GM23248 (cell line): Measurements from ENCODE around the gene PKNOX2. TPM values are rescaled to one million over a fixed set of nuclear protein-coding genes. Genes with fewer than 3 reads are reported as not detected.

Experiments used
- DNase-seq: peaks from one replicate; pipeline ENCODE4 v3.0.0-alpha.2; 2015
- H2AFZ ChIP-seq: fragments of 200-600 bp; sonication (generic); 2 replicates; pipeline ENCODE4 v1.6.1; 2016; ENCODE audit warnings: antibody characterized with exemption
- H3F3A ChIP-seq: fragments of 200-600 bp; sonication (generic); 2 replicates; pipeline ENCODE4 v1.6.1; 2016; ENCODE audit warnings: mild to moderate bottlenecking, antibody characterized with exemption, mixed run types; ENCODE audit not compliant: insufficient read depth
- H3K27ac ChIP-seq: fragments of 200-600 bp; sonication (generic); 2 replicates; pipeline ENCODE4 v1.5.1; 2016; ENCODE audit warnings: mild to moderate bottlenecking
- H3K27me3 ChIP-seq: fragments of 200-600 bp; sonication (generic); replicated peaks from 2 replicates; pipeline ENCODE4 v1.6.1; 2016; ENCODE audit warnings: mild to moderate bottlenecking; ENCODE audit not compliant: insufficient read depth
- H3K36me3 ChIP-seq: fragments of 200-600 bp; sonication (generic); 2 replicates; pipeline ENCODE4 v1.6.1; 2016; ENCODE audit warnings: low read depth, mild to moderate bottlenecking
- H3K4me1 ChIP-seq: fragments of 200-600 bp; sonication (generic); 2 replicates; pipeline ENCODE4 v1.6.1; 2016; ENCODE audit warnings: mild to moderate bottlenecking; ENCODE audit not compliant: insufficient read depth
- H3K4me2 ChIP-seq: fragments of 200-600 bp; sonication (generic); one replicate; pipeline ENCODE4 v1.6.1; 2016; ENCODE audit warnings: mild to moderate bottlenecking; ENCODE audit not compliant: unreplicated experiment
- H3K4me3 ChIP-seq: fragments of 200-600 bp; sonication (generic); 2 replicates; pipeline ENCODE4 v1.5.1; 2016; ENCODE audit warnings: mild to moderate bottlenecking
- H3K79me2 ChIP-seq: fragments of 200-600 bp; sonication (generic); 2 replicates; pipeline ENCODE4 v1.6.1; 2016; ENCODE audit warnings: mild to moderate bottlenecking; ENCODE audit not compliant: insufficient read depth
- H3K9ac ChIP-seq: fragments of 200-600 bp; sonication (generic); 2 replicates; pipeline ENCODE4 v1.6.1; 2016; ENCODE audit warnings: mild to moderate bottlenecking
- H3K9me2 ChIP-seq: fragments of 200-600 bp; sonication (generic); 2 replicates; pipeline ENCODE4 v1.6.1; 2016; ENCODE audit warnings: mixed run types, mild to moderate bottlenecking, moderate library complexity; ENCODE audit not compliant: insufficient read depth
- H3K9me3 ChIP-seq: fragments of 200-600 bp; sonication (generic); one replicate; pipeline ENCODE4 v1.6.1; 2017; ENCODE audit warnings: low read depth
- H4K20me1 ChIP-seq: fragments of 200-600 bp; sonication (generic); 2 replicates; pipeline ENCODE4 v1.6.0; 2016; ENCODE audit not compliant: insufficient read depth
- EZH2 ChIP-seq: fragments of 200-600 bp; sonication (generic); IDR thresholded peaks from 2 replicates; pipeline ENCODE4 v1.6.1; 2018; ENCODE audit warnings: antibody characterized with exemption, mild to moderate bottlenecking; ENCODE audit not compliant: insufficient read depth, poor library complexity, severe bottlenecking
- EZH2phosphoT487 ChIP-seq: fragments of 200-600 bp; sonication (generic); IDR thresholded peaks from 2 replicates; pipeline ENCODE4 v1.6.1; 2018; ENCODE audit warnings: antibody characterized with exemption, moderate library complexity, mild to moderate bottlenecking, low read depth; ENCODE audit not compliant: insufficient read depth
- WGBS, 2 experiments: methylation state at CpG; one replicate each; pipeline ENCODE4 v1.1.6; 2015 to 2017; ENCODE audit warnings: low lambda C conversion rate in 2 of 2, low coverage in 1 of 2; ENCODE audit errors: missing lambda C conversion rate in 2 of 2; 5-methylcytosine and 5-hydroxymethylcytosine counted together
- in situ Hi-C: fragments of 300-500 bp; cut with MboI; formaldehyde crosslinking; loops from 2 replicates; pipeline ENCODE4 v1.15.0; 2020
- polyA plus RNA-seq: library from polyadenylated mRNA; unstranded; fragments of >200 nt; fragmentation: Nextera tagmentation; extraction: Ambion mirVana; gene quantifications from 2 replicates; pipeline ENCODE4 v1.2.1, GENCODE V29; 2016
- total RNA-seq: library from RNA; depleted of rRNA; stranded (reverse); fragments of >200 nt; shearing (Covaris generic); gene quantifications from 2 replicates; pipeline ENCODE4 v1.2.3, GENCODE V29; 2014

PKNOX2 gene
- total and polyA plus RNA-seq, 2 experiments from 2014 or later, result 0.21 to 0.76 TPM

DNA sequence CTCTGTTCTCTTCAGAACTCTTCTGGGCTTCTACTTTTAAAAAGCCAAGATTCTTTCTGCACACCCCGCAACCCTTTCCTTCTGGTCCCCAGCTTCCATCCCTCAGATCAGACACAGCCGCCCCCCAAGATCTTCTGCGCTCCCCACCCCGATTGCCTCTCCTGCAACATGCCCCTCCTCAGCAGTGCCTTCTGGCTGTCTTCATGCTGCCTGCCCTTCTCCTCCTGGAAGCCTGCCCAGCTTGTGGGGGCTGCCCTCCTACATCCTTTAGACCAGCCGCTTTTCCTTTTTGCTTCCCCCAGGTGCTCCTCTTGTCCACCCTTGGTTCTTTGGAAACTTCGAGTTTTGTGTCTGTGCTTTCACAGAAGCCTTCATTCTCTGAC is 187.3 kb downstream of the PKNOX2 start:
- in situ Hi-C loops, result no loop called here
- Histone ChIP-seq H3K4me3 (no peak overlapping the region), H3K36me3 (no peaks in the 10 kb centered on the region), H3K4me1 (no peaks in the 10 kb centered on the region), H3K27ac (no peak overlapping the region), H3K79me2 (no peaks in the 10 kb centered on the region), H3F3A (no peaks in the 10 kb centered on the region), H2AFZ (no peak overlapping the region), H3K9ac (no peak overlapping the region), H3K27me3 (no peaks in the 10 kb centered on the region), H4K20me1 (no peaks in the 10 kb centered on the region), H3K4me2 (no peak overlapping the region), H3K9me2 (no peaks in the 10 kb centered on the region), H3K9me3 (no peaks in the 10 kb centered on the region)
- WGBS, 2 experiments, result 83 to 89% methylated on average over 6 of the region's 6 CpGs
- no peak for TF ChIP-seq EZH2phosphoT487
- no peak for DNase-seq

DNA sequence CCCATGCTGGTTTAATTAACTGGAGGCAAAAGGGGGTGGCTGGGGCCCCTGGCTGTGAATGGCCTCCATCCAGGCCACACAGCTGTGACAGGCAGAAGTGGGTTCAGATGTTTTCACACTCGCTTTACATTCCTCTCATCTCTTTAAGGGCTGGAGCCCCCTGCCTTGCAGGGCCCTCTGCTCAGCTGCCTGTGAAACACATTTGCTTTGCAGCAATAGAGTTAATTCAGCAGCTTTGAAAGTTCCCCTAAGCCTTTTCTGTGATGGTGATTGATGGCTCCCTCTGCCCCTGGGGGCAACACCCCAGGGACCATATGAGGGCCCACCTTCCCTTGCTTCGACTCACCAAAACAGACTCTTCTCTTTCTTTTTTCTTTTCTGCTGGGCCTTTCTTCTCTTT is 192.2 kb downstream of the PKNOX2 start:
- 52 to 63% methylated on average over 2 of the region's 2 CpGs for WGBS, 2 experiments
- Histone ChIP-seq H3K9me3 (no peaks in the 10 kb centered on the region), H3K27me3 (no peaks in the 10 kb centered on the region), H3K27ac (no peak overlapping the region), H3K79me2 (no peaks in the 10 kb centered on the region), H2AFZ (no peak overlapping the region), H3K9me2 (no peaks in the 10 kb centered on the region), H3K36me3 (no peaks in the 10 kb centered on the region), H3K4me2 (no peak overlapping the region), H3K9ac (no peak overlapping the region), H3K4me1 (peaks cover 8% of the 10 kb centered on the region), H3F3A (no peaks in the 10 kb centered on the region), H3K4me3 (no peak overlapping the region), H4K20me1 (no peaks in the 10 kb centered on the region)
- TF ChIP-seq EZH2 (no peak), EZH2phosphoT487 (no peak)
- in situ Hi-C loops, result no loop called here
- DNase-seq, result no peak

DNA sequence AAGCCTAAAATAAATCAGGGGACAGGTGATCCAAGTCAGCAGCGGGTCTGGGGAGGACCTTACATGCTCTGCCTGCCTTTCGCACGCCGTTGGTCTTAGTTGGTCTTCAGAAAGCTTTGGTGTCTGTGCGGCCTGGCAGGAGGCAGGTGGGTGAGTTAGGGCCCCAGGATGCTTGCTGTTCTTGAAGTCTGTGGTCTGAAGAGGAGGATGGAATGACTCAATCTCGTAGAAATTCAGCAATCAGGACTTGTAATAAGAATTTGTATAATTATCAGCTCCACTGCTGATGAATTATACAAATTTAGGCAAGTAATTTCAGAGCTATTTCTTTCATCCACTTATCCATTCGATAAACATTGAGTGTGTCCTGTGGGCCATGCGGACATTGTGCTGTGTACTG is 193.0 kb downstream of the PKNOX2 start:
- 97% methylated on average over 8 of the region's 8 CpGs for whole genome bisulfite sequencing, 2 experiments
- Histone ChIP-seq H3K4me2 (no peak overlapping the region), H2AFZ (no peak overlapping the region)

DNA sequence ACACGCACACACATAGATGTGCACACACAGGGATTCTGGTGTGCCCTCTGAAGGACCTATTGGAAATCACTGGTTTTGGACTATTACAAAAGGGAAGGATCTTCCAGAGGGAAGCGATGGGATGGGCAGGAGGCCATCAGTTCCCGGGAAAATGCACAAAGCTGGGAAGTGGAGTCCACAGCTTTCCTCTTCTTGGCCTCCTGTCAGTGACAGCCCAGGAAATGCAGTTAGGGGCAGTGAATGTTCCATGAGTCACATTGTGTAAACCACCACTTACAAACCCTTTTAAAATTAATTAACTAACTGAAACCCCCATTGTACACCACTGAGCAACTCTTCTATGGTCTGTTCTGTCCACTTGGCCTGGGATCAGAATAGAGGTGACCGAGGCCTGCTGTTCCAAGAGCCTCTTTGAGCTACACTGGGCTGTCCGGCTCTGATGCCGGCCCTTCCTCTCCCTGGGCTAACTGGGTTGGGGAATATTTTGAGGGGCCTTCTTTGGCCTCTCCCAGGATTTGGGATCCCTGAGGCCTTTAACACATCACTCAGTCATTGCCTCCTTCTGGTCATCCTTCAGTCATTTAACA is 193.8 kb downstream of the PKNOX2 start:
- no peaks in the 10 kb centered on the region for H3K27me3 ChIP-seq

More for the DNA sequence above, 193.0 kb downstream of the PKNOX2 start:
- Histone ChIP-seq H3K27me3 (no peaks in the 10 kb centered on the region), H3F3A (no peaks in the 10 kb centered on the region), H3K4me1 (peaks cover 8% of the 10 kb centered on the region), H3K9me2 (no peaks in the 10 kb centered on the region), H3K9me3 (no peaks in the 10 kb centered on the region), H4K20me1 (no peaks in the 10 kb centered on the region), H3K4me3 (no peak overlapping the region), H3K79me2 (no peaks in the 10 kb centered on the region), H3K9ac (no peak overlapping the region), H3K27ac (no peak overlapping the region), H3K36me3 (no peaks in the 10 kb centered on the region)
- TF ChIP-seq EZH2phosphoT487, result no peak
- no peak for TF ChIP-seq EZH2
- DNase-seq, result no peak
- in situ Hi-C loops, result no loop called here

DNA sequence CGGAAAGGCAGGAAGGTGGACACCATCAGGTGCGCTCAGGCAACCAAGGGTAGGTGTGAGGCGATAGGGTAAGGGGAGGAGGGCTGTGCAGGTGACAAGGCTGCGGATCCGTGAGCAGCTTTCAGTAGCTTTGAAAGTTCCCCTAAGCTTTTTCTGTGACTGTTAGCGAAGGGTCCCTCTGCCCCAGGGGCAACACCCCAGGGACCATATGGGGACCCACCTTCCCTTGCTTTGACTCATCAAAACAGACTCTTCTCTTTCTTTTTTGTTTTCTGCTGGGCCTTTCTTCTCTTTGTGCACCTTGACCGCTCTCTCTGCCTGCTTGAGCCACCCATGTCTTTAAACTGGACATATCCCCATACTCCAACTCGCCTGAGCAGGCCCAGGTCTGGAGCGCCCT is 194.6 kb downstream of the PKNOX2 start:
- Histone ChIP-seq H3K79me2 (no peaks in the 10 kb centered on the region), H3K4me1 (peaks cover 8% of the 10 kb centered on the region), H3F3A (no peaks in the 10 kb centered on the region), H3K36me3 (no peaks in the 10 kb centered on the region), H3K4me2 (no peak overlapping the region), H3K4me3 (no peak overlapping the region), H3K27me3 (no peaks in the 10 kb centered on the region), H3K9ac (no peak overlapping the region), H3K9me2 (no peaks in the 10 kb centered on the region), H3K9me3 (no peaks in the 10 kb centered on the region), H4K20me1 (no peaks in the 10 kb centered on the region), H3K27ac (no peak overlapping the region), H2AFZ (no peak overlapping the region)
- in situ Hi-C loops, result no loop called here
- no peak for DNase-seq
- 96 to 97% methylated on average over 9 of the region's 9 CpGs for WGBS, 2 experiments
- no peak for TF ChIP-seq EZH2phosphoT487
- TF ChIP-seq EZH2, result no peak

More for the DNA sequence above, 193.8 kb downstream of the PKNOX2 start:
- Histone ChIP-seq H3K9ac (no peak overlapping the region), H3K9me3 (no peaks in the 10 kb centered on the region), H3K4me1 (peaks cover 8% of the 10 kb centered on the region), H4K20me1 (no peaks in the 10 kb centered on the region), H3K27ac (no peak overlapping the region), H3K4me2 (no peak overlapping the region), H3K4me3 (no peak overlapping the region), H3K79me2 (no peaks in the 10 kb centered on the region), H3K9me2 (no peaks in the 10 kb centered on the region), H2AFZ (no peak overlapping the region), H3F3A (no peaks in the 10 kb centered on the region), H3K36me3 (no peaks in the 10 kb centered on the region)
- WGBS, 2 experiments, result 69 to 72% methylated on average over 6 of the region's 6 CpGs
- TF ChIP-seq EZH2 (no peak), EZH2phosphoT487 (no peak)
- in situ Hi-C loops, result no loop called here
- peak; percentile 37 for DNase-seq
